Measurements from ENCODE around the gene GNG11.
"Not testable (repeated sequence)": the region's sequence is repeated elsewhere in the genome, so short reads cannot be mapped to it uniquely, and the experiment has no call there.

GNG11 gene

DNA sequence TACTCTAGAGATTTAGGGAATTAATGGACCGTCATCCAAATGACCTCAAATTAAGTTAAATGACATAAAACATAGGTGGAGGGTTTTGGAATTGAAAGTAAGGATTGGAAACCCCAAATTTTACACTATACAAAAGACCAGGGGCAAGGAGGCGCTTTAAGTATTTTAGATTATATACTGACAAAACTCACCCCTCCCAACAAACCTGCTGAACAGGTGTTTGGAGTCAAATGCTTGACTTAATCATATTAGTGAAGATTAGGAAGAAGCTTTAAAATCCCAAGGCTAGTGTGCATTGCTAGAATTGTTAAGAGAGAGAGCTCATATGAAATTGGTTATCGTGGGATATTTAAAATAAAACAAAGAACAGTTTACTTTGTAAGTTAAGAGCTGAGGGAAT lies 15.3 kb upstream of the GNG11 start, which contains the start of gene GNGT1:
Gene GNGT1, plus strand, starts transcription at position 301 of the 400 bp plus-strand sequence. CDS start 180 bp downstream, outside the sequence.
- no peak for TF ChIP-seq EZH2phosphoT487 (IDR thresholded peaks at IDR 0.05; ENCODE audit: borderline replicate concordance, low read length)
- TF ChIP-seq, protein P1, sequence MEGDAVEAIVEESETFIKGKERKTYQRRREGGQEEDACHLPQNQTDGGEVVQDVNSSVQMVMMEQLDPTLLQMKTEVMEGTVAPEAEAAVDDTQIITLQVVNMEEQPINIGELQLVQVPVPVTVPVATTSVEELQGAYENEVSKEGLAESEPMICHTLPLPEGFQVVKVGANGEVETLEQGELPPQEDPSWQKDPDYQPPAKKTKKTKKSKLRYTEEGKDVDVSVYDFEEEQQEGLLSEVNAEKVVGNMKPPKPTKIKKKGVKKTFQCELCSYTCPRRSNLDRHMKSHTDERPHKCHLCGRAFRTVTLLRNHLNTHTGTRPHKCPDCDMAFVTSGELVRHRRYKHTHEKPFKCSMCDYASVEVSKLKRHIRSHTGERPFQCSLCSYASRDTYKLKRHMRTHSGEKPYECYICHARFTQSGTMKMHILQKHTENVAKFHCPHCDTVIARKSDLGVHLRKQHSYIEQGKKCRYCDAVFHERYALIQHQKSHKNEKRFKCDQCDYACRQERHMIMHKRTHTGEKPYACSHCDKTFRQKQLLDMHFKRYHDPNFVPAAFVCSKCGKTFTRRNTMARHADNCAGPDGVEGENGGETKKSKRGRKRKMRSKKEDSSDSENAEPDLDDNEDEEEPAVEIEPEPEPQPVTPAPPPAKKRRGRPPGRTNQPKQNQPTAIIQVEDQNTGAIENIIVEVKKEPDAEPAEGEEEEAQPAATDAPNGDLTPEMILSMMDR (IDR thresholded peaks at IDR 0.05; ENCODE audit: low read depth, low read length, poor library complexity, severe bottlenecking), result no peak
- Histone ChIP-seq H3K9me3 (ENCODE audit: control insufficient read depth, insufficient read depth, low read length) (no peaks in the 10 kb centered on the region), H3K27ac (ENCODE audit: low read depth, low read length) (no peak within 1 kb of the TSS), H3F3A (ENCODE audit: control insufficient read depth, insufficient read depth) (no peaks in the 10 kb centered on the region), H3K27me3 (ENCODE audit: control insufficient read depth, low read length) (no peaks in the 10 kb centered on the region; the same call in 1 of the 2 replicates), H4K20me1 (ENCODE audit: control insufficient read depth, insufficient read depth, low read depth, low read length) (no peaks in the 10 kb centered on the region), H3K4me3 (ENCODE audit: low read length) (no peak within 1 kb of the TSS), H3K36me3 (ENCODE audit: control insufficient read depth, low read length) (no peaks in the 10 kb centered on the region), H3K9me2 (replicated peaks; ENCODE audit: control insufficient read depth, low read length) (no peaks in the 10 kb centered on the region), H3K4me1 (ENCODE audit: control insufficient read depth, low read length) (no peaks in the 10 kb centered on the region), H3K4me2 (ENCODE audit: low read length) (no peak within 1 kb of the TSS), H3K79me2 (ENCODE audit: control insufficient read depth, low read length) (no peaks in the 10 kb centered on the region)

DNA sequence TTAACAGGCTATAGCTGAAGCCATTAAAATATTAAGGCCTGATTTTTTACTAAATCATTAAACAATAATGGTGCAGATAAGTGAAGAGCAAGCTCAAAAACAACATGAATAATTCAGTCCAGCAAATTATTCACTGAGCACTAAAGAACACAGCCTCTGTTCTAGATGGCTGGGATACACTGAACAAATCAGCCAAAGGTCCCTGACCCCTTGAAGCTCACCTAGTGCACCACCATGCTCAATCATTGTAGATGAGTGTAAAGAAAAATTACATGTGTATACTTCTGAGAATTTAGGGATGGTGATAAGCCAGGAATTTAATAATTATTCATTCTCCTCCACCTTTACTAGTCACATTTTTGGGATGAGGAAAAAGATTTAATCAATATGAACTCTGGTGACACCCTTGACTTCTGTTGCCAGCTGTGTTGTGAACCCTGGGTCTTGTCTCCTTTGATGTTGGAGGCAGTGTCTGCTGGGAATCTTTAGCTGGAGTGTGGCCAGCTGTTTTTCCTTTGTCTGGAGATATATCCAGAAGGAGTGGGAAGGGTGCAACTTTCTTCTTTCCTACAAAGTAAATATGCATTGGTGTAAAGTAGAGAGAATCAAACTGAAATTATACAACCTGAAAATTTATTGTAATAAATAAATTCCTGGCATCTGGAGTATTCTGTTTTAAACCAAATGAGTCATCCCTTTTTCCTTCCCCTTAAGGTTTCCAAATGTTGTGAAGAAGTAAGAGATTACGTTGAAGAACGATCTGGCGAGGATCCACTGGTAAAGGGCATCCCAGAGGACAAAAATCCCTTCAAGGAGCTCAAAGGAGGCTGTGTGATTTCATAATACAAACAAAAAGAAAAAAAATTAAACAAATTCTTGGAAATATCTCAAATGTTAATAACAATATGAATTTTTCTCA lies 11.2 kb upstream of the GNG11 start:
- Histone ChIP-seq H3K36me3 (ENCODE audit: control insufficient read depth, low read length) (no peaks in the 10 kb centered on the region), H3K4me3 (ENCODE audit: low read length) (no peak overlapping the region), H3F3A (ENCODE audit: control insufficient read depth, insufficient read depth) (no peaks in the 10 kb centered on the region), H3K79me2 (ENCODE audit: control insufficient read depth, low read length) (no peaks in the 10 kb centered on the region), H3K4me2 (ENCODE audit: low read length) (no peak overlapping the region), H3K27ac (ENCODE audit: low read depth, low read length) (no peak overlapping the region), H3K4me1 (ENCODE audit: control insufficient read depth, low read length) (peaks cover 8% of the 10 kb centered on the region), H3K9me3 (ENCODE audit: control insufficient read depth, insufficient read depth, low read length) (peaks cover 4% of the 10 kb centered on the region; the same call in 1 of the 2 replicates), H3K27me3 (ENCODE audit: control insufficient read depth, low read length) (no peaks in the 10 kb centered on the region), H3K9me2 (replicated peaks; ENCODE audit: control insufficient read depth, low read length) (no peaks in the 10 kb centered on the region), H4K20me1 (ENCODE audit: control insufficient read depth, insufficient read depth, low read depth, low read length) (no peaks in the 10 kb centered on the region)
- TF ChIP-seq, protein P1 (IDR thresholded peaks at IDR 0.05; ENCODE audit: low read depth, low read length, poor library complexity, severe bottlenecking), result no peak
- TF ChIP-seq EZH2phosphoT487 (IDR thresholded peaks at IDR 0.05; ENCODE audit: borderline replicate concordance, low read length), result no peak

DNA sequence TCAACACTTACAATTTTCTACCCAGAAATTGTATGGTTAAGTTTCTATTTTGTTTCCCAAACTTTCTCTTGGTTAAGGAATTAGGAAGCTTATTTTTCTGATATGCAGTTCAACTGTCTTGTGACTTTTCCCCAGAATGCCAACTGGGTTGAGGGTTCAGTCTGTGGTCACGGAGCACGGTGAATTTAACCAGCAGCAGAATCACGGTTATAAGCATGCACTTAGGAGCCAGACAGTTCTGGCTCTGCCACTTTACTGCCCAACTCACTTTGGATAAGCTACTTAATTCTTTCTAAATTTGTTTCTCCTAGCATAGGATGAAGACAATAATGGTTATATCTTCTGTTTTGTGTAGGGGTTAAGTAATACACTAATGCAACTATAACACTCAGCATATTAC lies 10.3 kb upstream of the GNG11 start:
- not testable (repeated sequence) for H3K4me3 ChIP-seq (ENCODE audit: low read length)

DNA sequence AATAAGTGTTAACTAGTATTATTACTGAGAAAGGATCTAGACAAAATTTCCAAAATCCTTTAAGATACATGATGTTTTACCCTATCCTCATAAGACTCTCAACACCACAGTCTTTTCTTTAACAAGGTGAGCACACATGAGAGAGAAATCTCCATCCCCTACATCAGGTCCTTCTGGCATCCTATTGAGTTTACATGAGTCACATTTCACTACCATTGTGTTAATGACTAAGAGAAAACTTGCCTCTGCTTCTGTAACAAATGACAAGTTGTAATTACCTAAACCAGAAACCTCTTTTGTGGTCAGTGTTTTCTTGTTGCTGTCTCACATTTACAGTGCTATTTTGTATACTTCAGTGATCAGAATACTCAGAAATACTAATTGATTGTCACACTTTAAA lies 9.9 kb upstream of the GNG11 start:
- not testable (repeated sequence) for H3K4me3 ChIP-seq (ENCODE audit: low read length); H3K27me3 ChIP-seq (ENCODE audit: control insufficient read depth, low read length); H3K9me3 ChIP-seq (ENCODE audit: control insufficient read depth, insufficient read depth, low read length); H3K27ac ChIP-seq (ENCODE audit: low read depth, low read length); H3K4me2 ChIP-seq (ENCODE audit: low read length); H3K9me2 ChIP-seq (replicated peaks; ENCODE audit: control insufficient read depth, low read length); H3K79me2 ChIP-seq (ENCODE audit: control insufficient read depth, low read length); H3F3A ChIP-seq (ENCODE audit: control insufficient read depth, insufficient read depth); H3K36me3 ChIP-seq (ENCODE audit: control insufficient read depth, low read length); H4K20me1 ChIP-seq (ENCODE audit: control insufficient read depth, insufficient read depth, low read depth, low read length)
- H3K4me1 ChIP-seq (ENCODE audit: control insufficient read depth, low read length), result peaks cover 12% of the 10 kb centered on the region

More for the DNA sequence above, 10.3 kb upstream of the GNG11 start:
- not testable (repeated sequence) for H3K79me2 ChIP-seq (ENCODE audit: control insufficient read depth, low read length); H3K27ac ChIP-seq (ENCODE audit: low read depth, low read length); H3K4me2 ChIP-seq (ENCODE audit: low read length); H4K20me1 ChIP-seq (ENCODE audit: control insufficient read depth, insufficient read depth, low read depth, low read length); H3K27me3 ChIP-seq (ENCODE audit: control insufficient read depth, low read length); H3F3A ChIP-seq (ENCODE audit: control insufficient read depth, insufficient read depth); H3K36me3 ChIP-seq (ENCODE audit: control insufficient read depth, low read length); H3K9me2 ChIP-seq (replicated peaks; ENCODE audit: control insufficient read depth, low read length); H3K4me1 ChIP-seq (ENCODE audit: control insufficient read depth, low read length); H3K9me3 ChIP-seq (ENCODE audit: control insufficient read depth, insufficient read depth, low read length)

Measured in DOHH2 (cell line).